HEK293 (cell line): ENCODE results near the gene LRRC52.

Experiments
- CTCF ChIP-seq: fragments of 450-650 bp; formaldehyde crosslinking; IDR thresholded peaks from 2 replicates; pipeline ENCODE4 v1.5.1; 2016; ENCODE audit warnings: missing biosample characterization, missing genetic modification characterization
- ZSCAN16 ChIP-seq: fragments of 450-650 bp; formaldehyde crosslinking; IDR thresholded peaks from 2 replicates; pipeline ENCODE4 v1.5.1; 2016; ENCODE audit warnings: missing biosample characterization, missing genetic modification characterization

GRCh38 chr1:165586398-165586797 is 42.6 kb downstream of the LRRC52 start:
- TF ChIP-seq CTCF (tag by site-specific recombination), result no peak
- TF ChIP-seq ZSCAN16, result no peak
